RWPE2 (cell line): ENCODE measurements around the gene NCL.

Experiments
- ATAC-seq: fragments of 200-7000 bp; cut with Tn5 transposase; 3 replicates; pipeline ENCODE4 v1.9.1; 2021; ENCODE audit warnings: low read depth
- DNase-seq: peaks from one replicate; pipeline ENCODE4 v3.0.0-alpha.2; 2020; ENCODE audit warnings: low spot score
- H3K27ac ChIP-seq: fragments of 450-650 bp; 2 replicates; pipeline ENCODE4 v1.5.1; 2017; ENCODE audit warnings: mild to moderate bottlenecking; ENCODE audit not compliant: poor library complexity, severe bottlenecking
- H3K27me3 ChIP-seq: fragments of 250-450 bp; sonication (Bioruptor Pico); 2 replicates; pipeline ENCODE4 v1.5.1; 2021; ENCODE audit warnings: mild to moderate bottlenecking, moderate library complexity; ENCODE audit not compliant: insufficient read depth, poor library complexity, severe bottlenecking
- H3K36me3 ChIP-seq: fragments of 250-450 bp; sonication (Bioruptor Pico); 2 replicates; pipeline ENCODE4 v1.5.1; 2020; ENCODE audit warnings: low read depth, mild to moderate bottlenecking, moderate library complexity
- H3K4me1 ChIP-seq: fragments of 250-450 bp; sonication (Bioruptor Pico); 2 replicates; pipeline ENCODE4 v1.5.1; 2021; ENCODE audit warnings: mild to moderate bottlenecking, moderate library complexity; ENCODE audit not compliant: insufficient read depth, poor library complexity, severe bottlenecking
- H3K4me3 ChIP-seq: fragments of 250-450 bp; sonication (Bioruptor Pico); 2 replicates; pipeline ENCODE4 v1.5.1; 2021; ENCODE audit warnings: mild to moderate bottlenecking, moderate library complexity; ENCODE audit not compliant: severe bottlenecking
- H3K9me3 ChIP-seq: fragments of 250-450 bp; sonication (Bioruptor Pico); 2 replicates; pipeline ENCODE4 v1.5.1; 2021; ENCODE audit warnings: mild to moderate bottlenecking, moderate library complexity; ENCODE audit not compliant: severe bottlenecking
- TF ChIP-seq, protein P1 (sequence below): fragments of 450-650 bp; IDR thresholded peaks from one replicate; pipeline ENCODE4 v1.5.1; 2017; ENCODE audit warnings: mild to moderate bottlenecking, moderate library complexity; ENCODE audit not compliant: poor library complexity, severe bottlenecking

NCL gene

DNA sequence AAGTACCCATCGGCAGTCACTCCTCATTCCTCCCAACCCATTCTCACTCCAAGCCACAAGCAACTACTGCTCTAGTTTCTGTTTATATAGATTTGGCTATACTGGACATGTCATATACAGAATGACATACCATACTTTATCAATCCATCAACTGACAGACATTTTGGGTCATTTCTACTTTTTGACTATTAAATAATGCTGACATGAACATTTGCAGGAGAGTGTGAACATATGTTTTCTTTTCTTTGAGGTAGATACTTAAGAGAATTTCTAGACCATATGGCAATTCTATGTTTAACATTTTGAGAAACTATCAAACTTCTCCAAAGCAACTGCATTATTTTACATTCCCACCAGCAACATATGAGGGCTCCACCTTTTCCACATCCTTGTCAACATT is 33.4 kb upstream of the NCL start:
- Histone ChIP-seq H3K4me1 (no peaks in the 10 kb centered on the region), H3K9me3 (no peaks in the 10 kb centered on the region), H3K27me3 (no peaks in the 10 kb centered on the region), H3K27ac (no peak overlapping the region), H3K4me3 (no peak overlapping the region), H3K36me3 (peaks cover 8% of the 10 kb centered on the region)
- TF ChIP-seq, protein P1, sequence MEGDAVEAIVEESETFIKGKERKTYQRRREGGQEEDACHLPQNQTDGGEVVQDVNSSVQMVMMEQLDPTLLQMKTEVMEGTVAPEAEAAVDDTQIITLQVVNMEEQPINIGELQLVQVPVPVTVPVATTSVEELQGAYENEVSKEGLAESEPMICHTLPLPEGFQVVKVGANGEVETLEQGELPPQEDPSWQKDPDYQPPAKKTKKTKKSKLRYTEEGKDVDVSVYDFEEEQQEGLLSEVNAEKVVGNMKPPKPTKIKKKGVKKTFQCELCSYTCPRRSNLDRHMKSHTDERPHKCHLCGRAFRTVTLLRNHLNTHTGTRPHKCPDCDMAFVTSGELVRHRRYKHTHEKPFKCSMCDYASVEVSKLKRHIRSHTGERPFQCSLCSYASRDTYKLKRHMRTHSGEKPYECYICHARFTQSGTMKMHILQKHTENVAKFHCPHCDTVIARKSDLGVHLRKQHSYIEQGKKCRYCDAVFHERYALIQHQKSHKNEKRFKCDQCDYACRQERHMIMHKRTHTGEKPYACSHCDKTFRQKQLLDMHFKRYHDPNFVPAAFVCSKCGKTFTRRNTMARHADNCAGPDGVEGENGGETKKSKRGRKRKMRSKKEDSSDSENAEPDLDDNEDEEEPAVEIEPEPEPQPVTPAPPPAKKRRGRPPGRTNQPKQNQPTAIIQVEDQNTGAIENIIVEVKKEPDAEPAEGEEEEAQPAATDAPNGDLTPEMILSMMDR: no peak
- DNase-seq (no peak), ATAC-seq (no peak)

DNA sequence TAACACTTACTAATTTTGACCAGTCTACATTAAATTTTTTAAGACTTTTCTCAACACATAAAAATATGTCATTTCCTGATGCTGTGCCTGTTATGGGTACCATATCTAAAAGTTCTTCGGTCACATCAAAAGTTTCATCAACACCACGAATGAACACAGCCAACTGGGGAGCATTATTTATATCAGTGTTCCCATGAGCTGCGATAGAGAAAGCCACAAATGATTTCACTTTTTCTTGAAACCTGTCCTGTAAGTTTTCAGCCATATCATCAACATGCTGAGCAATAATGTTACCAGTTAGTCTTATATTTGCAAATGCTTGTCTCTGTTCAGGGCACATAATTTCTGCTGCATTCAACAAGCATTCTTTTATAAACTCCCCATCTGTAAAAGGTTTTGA is 30.4 kb upstream of the NCL start:
- no peak for ATAC-seq
- H3K9me3 ChIP-seq: no peaks in the 10 kb centered on the region
- H3K27ac ChIP-seq: no peak overlapping the region
- H3K36me3 ChIP-seq: no peaks in the 10 kb centered on the region
- no peak overlapping the region for H3K4me3 ChIP-seq
- H3K4me1 ChIP-seq: no peaks in the 10 kb centered on the region
- no peak for DNase-seq
- no peaks in the 10 kb centered on the region for H3K27me3 ChIP-seq
- TF ChIP-seq, protein P1: no peak

DNA sequence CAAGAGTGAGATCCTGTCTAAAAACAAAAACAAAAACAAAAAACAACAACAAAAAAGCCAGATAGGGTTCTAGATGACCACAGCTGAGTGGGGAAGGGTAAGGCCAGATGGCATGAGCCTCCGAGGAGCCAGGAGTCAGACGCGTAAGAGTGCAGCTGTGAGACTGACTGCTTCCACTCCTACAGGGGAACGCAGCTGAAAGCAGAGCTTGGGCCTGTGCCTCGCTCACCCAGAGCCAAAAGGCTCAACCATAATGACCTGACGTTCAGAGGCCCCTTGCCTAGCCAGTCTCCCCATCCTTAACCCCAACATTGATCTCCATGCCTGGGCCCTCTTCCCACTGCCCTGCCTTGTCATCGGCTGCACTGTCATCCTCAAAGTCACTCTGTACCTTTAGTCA is 26.5 kb upstream of the NCL start:
- no peak for ATAC-seq
- Histone ChIP-seq H3K4me1 (no peaks in the 10 kb centered on the region), H3K4me3 (no peak overlapping the region), H3K27me3 (no peaks in the 10 kb centered on the region), H3K36me3 (no peaks in the 10 kb centered on the region), H3K27ac (no peak overlapping the region), H3K9me3 (no peaks in the 10 kb centered on the region)
- DNase-seq: no peak
- TF ChIP-seq, protein P1: no peak

GRCh38 chr2:231489990-231490389 is 25.7 kb upstream of the NCL start:
- Histone ChIP-seq H3K27me3 (no peaks in the 10 kb centered on the region), H3K4me3 (no peak overlapping the region), H3K36me3 (no peaks in the 10 kb centered on the region), H3K4me1 (no peaks in the 10 kb centered on the region), H3K27ac (no peak overlapping the region), H3K9me3 (no peaks in the 10 kb centered on the region)
- TF ChIP-seq, protein P1: peak; percentile 22
- ATAC-seq (no peak), DNase-seq (no peak)

- no peaks in the 10 kb centered on the region for H3K9me3 ChIP-seq
- no peaks in the 10 kb centered on the region for H3K4me1 ChIP-seq
- H3K36me3 ChIP-seq: no peaks in the 10 kb centered on the region
- ATAC-seq: no peak
- no peak overlapping the region for H3K4me3 ChIP-seq
- H3K27me3 ChIP-seq: no peaks in the 10 kb centered on the region
- H3K27ac ChIP-seq: no peak overlapping the region
- TF ChIP-seq, protein P1: no peak
- DNase-seq: no peak
These were observed 24.0 kb upstream of the NCL start for GRCh38 chr2:231488331-231488730.
